ENCODE results near the gene COA7.

GRCh38 chr1:52665006-52665941, 32.9 kb downstream of the COA7 start:
- TF ChIP-seq POLR2A (IDR thresholded peaks at IDR 0.05) = no peak
- TF ChIP-seq CTCF (IDR thresholded peaks at IDR 0.05) = no peak
